Central memory CD8-positive, alpha-beta T cell (primary cell): ENCODE measurements around the gene GAL.

Experiments used
- ATAC-seq: fragments of 150-1000 bp; cut with Tn5 transposase; replicated peaks from 2 replicates; pipeline ENCODE4 v1.10.0; 2022; ENCODE audit warnings: mild to moderate bottlenecking, moderate FRiP score, moderate number of reproducible peaks; ENCODE audit not compliant: poor library complexity, severe bottlenecking; ENCODE audit errors: extremely low read depth
- DNase-seq, 2 donors: peaks; one replicate each; pipeline ENCODE4 v3.0.0; 2021; ENCODE audit warnings: low spot score in 2 of 2
- H3K27ac Mint-ChIP-seq: one replicate; pipeline ENCODE4 v1.8.0; 2022; ENCODE audit warnings: low read depth, mild to moderate bottlenecking, moderate library complexity, mixed read lengths
- H3K27me3 Mint-ChIP-seq: one replicate; pipeline ENCODE4 v1.8.0; 2022; ENCODE audit warnings: mixed read lengths
- H3K36me3 Mint-ChIP-seq: one replicate; pipeline ENCODE4 v1.8.0; 2022; ENCODE audit warnings: mild to moderate bottlenecking, moderate library complexity, mixed read lengths; ENCODE audit not compliant: insufficient read depth
- H3K4me1 Mint-ChIP-seq: one replicate; pipeline ENCODE4 v1.8.0; 2022; ENCODE audit warnings: mixed read lengths
- H3K4me3 Mint-ChIP-seq: one replicate; pipeline ENCODE4 v1.8.0; 2022; ENCODE audit warnings: mild to moderate bottlenecking, moderate library complexity, mixed read lengths
- H3K9me3 Mint-ChIP-seq: one replicate; pipeline ENCODE4 v1.8.0; 2022; ENCODE audit warnings: mixed read lengths

GAL gene

GRCh38 chr11:68689737-68690625 is 5.6 kb downstream of the GAL start:
- H3K4me1 Mint-ChIP-seq = peaks cover 17% of the 10 kb centered on the region
- peaks cover 64% of the 10 kb centered on the region for H3K27me3 Mint-ChIP-seq
- ATAC-seq (no peak), DNase-seq (no peak)
- H3K27ac Mint-ChIP-seq = no peak overlapping the region
- peaks cover 2% of the 10 kb centered on the region for H3K36me3 Mint-ChIP-seq
- no peaks in the 10 kb centered on the region for H3K9me3 Mint-ChIP-seq
- H3K4me3 Mint-ChIP-seq = peak overlapping the region; percentile 54

GRCh38 chr11:68690671-68691401 is 6.5 kb downstream of the GAL start:
- Mint-ChIP-seq H3K27me3 (peaks cover 65% of the 10 kb centered on the region), H3K36me3 (peaks cover 2% of the 10 kb centered on the region), H3K4me3 (peak overlapping the region; percentile 54), H3K9me3 (no peaks in the 10 kb centered on the region), H3K4me1 (peaks cover 17% of the 10 kb centered on the region), H3K27ac (peak overlapping the region; percentile 63)
- peak in 1 of 2 donors; percentile 11 for DNase-seq
- peak; percentile 86 for ATAC-seq

DNA sequence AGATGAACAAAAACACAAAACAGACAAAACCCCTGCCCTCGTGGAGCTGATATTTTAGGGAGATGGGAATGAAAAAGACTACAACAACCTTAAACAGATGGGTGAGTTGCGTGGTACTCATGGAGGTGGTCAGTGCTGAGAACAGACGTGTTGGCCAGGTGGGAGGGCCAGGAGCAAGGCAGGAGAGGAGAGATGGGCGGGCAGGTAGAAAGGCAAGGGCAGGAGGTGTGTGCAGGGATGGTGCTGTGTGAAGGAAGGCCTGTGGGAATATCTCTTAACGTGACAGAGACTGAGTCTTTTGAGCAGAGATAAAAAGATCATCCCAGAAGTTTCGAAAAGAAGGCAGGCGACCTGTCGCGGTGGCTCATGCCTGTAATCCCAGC is 7.0 kb downstream of the GAL start:
- ATAC-seq (no peak), DNase-seq (no peak)
- peaks cover 2% of the 10 kb centered on the region for H3K36me3 Mint-ChIP-seq
- no peak overlapping the region for H3K4me3 Mint-ChIP-seq
- no peaks in the 10 kb centered on the region for H3K9me3 Mint-ChIP-seq
- H3K4me1 Mint-ChIP-seq = peaks cover 17% of the 10 kb centered on the region
- H3K27me3 Mint-ChIP-seq = peaks cover 65% of the 10 kb centered on the region
- peak overlapping the region; percentile 63 for H3K27ac Mint-ChIP-seq

DNA sequence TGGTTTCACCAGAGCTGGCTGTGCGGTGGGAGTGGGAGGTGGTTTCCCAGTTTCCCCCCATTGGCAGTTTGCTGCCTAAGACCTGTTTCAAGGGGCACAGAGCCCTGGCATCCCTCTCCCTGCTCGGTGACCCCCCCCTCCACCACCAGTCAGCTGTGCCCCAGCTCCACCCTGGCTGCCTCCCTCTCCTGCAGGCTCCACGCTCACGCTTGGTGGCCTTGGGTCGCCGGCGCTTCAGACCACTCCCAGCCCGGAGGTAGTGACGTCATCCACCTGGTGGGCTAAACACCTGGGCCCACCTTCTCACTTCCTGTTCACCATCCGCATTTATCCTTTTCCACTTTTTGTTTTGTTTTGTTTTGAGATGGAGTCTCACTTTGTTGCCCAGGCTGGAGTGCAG is 7.8 kb downstream of the GAL start:
- Mint-ChIP-seq H3K27ac (no peak overlapping the region), H3K4me3 (no peak overlapping the region), H3K4me1 (peaks cover 17% of the 10 kb centered on the region), H3K9me3 (no peaks in the 10 kb centered on the region), H3K36me3 (peaks cover 2% of the 10 kb centered on the region), H3K27me3 (peaks cover 64% of the 10 kb centered on the region)
- ATAC-seq = no peak
- DNase-seq = no peak

DNA sequence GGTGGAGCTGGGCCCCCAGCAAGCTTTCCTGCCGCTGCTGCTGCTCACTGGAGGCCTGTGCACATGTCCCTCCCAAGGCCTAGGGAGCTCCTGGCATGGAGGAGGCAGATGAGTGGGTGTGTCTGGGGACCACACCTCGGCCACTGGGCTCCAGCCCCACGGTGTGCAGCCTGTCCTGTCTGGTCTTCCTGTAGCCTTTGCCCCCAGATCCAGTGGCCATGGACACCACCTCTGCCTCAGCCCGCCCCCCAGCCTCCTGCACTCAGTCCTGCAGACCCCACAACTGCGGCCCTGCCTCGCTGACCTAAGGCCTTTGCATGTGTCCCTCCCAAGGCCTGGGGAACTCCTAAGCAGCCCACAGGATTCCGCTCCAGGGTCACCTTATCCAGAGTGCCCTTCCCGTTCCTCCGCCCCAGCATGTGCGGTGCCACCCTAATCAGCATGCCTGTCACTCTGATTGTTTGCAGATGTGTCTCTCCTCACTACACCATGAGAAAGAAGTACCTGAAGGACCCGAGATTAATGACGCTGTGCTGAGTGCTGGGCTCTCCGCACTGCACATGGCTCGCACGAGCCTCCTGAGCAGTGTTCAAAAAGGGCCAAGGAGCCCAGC is 8.6 kb downstream of the GAL start:
- H3K36me3 Mint-ChIP-seq = peaks cover 2% of the 10 kb centered on the region
- H3K9me3 Mint-ChIP-seq = no peaks in the 10 kb centered on the region
- DNase-seq = no peak
- no peak for ATAC-seq
- peaks cover 64% of the 10 kb centered on the region for H3K27me3 Mint-ChIP-seq
- H3K4me3 Mint-ChIP-seq = no peak overlapping the region
- peaks cover 17% of the 10 kb centered on the region for H3K4me1 Mint-ChIP-seq
- no peak overlapping the region for H3K27ac Mint-ChIP-seq

- no peaks in the 10 kb centered on the region for H3K9me3 Mint-ChIP-seq
- H3K4me1 Mint-ChIP-seq = peaks cover 17% of the 10 kb centered on the region
- peaks cover 2% of the 10 kb centered on the region for H3K36me3 Mint-ChIP-seq
- no peak for DNase-seq
- peaks cover 59% of the 10 kb centered on the region for H3K27me3 Mint-ChIP-seq
- no peak overlapping the region for H3K4me3 Mint-ChIP-seq
- ATAC-seq = no peak
- no peak overlapping the region for H3K27ac Mint-ChIP-seq
These were observed 9.1 kb downstream of the GAL start for GRCh38 chr11:68693484-68693882.

DNA sequence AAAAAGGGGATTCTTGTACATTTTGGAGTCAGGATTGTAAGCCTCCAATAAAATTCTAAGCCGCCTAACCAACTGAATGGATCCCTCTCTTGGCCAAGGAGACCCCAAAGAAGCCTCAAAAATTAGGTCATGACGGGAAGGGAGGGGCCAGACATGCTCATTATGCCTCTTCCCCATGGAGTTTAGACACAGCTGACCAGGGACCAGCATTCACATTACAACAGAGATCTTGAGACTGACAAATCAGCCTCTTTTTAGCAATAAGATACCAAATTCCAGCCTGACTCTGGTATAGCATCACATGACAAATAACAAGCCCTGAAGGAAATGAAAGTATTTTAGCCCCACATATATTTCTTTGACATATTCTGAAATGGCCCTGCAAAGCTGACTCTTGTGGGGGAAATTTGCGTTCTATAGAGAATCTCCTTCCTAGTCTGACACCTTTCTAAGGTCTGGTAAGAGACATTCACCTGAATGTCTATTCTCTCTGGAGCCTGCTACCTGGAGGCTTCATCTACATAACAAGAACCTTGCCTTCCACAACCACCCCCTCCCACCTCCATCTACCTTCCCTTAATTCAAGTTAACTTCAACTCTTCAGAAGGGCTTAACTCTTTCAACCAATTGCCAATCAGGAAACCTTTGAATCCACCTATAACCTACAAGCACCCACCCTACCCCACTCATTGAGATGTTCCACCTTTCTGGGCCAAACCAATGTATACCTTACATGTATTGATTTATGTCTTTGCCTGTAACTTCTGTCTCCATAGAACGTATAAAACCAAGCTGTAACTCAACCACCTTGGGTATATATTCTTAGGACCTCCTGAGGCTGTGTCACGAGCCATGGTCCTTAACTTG is 10.3 kb downstream of the GAL start:
- no peaks in the 10 kb centered on the region for H3K9me3 Mint-ChIP-seq
- peaks cover 64% of the 10 kb centered on the region for H3K27me3 Mint-ChIP-seq
- H3K27ac Mint-ChIP-seq = no peak overlapping the region
- peaks cover 17% of the 10 kb centered on the region for H3K4me1 Mint-ChIP-seq
- DNase-seq (no peak), ATAC-seq (no peak)
- H3K4me3 Mint-ChIP-seq = no peak overlapping the region
- peaks cover 2% of the 10 kb centered on the region for H3K36me3 Mint-ChIP-seq

DNA sequence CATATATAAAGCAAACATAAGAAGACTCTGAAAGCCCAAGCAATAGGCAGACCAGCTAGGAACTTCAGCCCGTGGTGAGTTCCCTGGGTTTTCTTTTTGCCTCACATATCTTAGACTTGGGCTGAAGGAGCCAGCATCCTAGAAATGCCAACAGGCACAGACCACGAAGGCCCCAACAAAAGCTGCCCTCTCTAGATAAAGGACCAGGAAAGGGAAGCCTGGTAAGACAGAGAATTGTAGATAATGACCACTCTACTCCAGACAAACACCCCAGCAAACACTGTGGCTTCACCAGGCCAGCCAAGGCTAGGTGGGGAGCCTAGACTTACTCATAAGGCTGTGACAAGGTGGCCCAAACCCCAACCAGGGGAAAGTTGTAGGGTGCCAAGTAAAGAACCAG is 11.2 kb downstream of the GAL start:
- no peak for ATAC-seq
- H3K4me1 Mint-ChIP-seq = peaks cover 11% of the 10 kb centered on the region

GRCh38 chr11:68698993-68699392 is 14.6 kb downstream of the GAL start:
- no peak for DNase-seq
- peaks cover 85% of the 10 kb centered on the region for H3K27me3 Mint-ChIP-seq
- no peaks in the 10 kb centered on the region for H3K36me3 Mint-ChIP-seq
- H3K27ac Mint-ChIP-seq = no peak overlapping the region
- no peaks in the 10 kb centered on the region for H3K4me1 Mint-ChIP-seq
- H3K4me3 Mint-ChIP-seq = no peak overlapping the region
- ATAC-seq = no peak
- H3K9me3 Mint-ChIP-seq = no peaks in the 10 kb centered on the region

More for the DNA sequence above, 11.2 kb downstream of the GAL start:
- Mint-ChIP-seq H3K27me3 (peaks cover 73% of the 10 kb centered on the region), H3K27ac (no peak overlapping the region), H3K36me3 (peaks cover 2% of the 10 kb centered on the region), H3K9me3 (no peaks in the 10 kb centered on the region), H3K4me3 (no peak overlapping the region)
- no peak for DNase-seq

DNA sequence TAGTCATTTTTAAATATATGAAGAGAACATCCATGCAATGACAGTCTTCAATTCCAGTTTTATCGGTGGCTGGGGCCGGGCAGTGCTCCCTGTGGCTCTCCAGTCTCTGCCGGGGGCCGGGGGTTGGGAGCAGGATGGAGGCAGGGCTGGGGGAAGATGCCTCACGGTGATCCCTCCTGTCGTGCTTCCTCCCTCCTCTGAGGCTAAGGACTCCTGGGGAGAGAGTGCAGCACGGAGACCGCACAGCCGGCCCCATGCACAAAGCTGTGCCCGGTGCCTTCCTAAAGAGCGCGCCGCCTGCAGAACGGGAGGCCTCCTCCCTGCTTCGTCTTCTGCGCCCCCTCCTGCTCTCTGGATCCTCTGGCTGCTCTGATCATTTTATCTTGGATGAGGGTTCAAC is 20.5 kb downstream of the GAL start:
- Mint-ChIP-seq H3K4me1 (no peaks in the 10 kb centered on the region), H3K9me3 (no peaks in the 10 kb centered on the region), H3K36me3 (peaks cover 2% of the 10 kb centered on the region), H3K4me3 (no peak overlapping the region), H3K27me3 (peaks cover 39% of the 10 kb centered on the region), H3K27ac (no peak overlapping the region)
- ATAC-seq (no peak), DNase-seq (no peak)

DNA sequence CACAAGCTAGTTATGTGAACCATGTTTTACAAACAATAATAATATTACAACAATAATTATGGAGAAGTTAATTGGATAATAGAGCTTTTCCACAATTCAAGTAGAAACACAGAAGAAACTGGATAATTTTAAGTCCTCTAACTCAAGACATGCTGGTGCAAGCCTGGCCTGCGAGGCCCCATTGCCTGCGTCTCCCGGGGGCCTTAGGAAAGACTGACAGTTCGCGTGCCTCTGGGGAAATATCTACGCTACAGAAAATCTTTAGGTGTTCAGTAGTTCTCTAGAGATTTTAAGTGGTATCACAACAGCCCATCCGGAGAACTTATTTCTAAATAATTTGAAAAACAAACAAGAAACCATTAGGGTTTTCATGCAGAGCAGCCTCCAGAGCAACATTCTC is 23.2 kb downstream of the GAL start:
- Mint-ChIP-seq H3K9me3 (no peaks in the 10 kb centered on the region), H3K4me1 (no peaks in the 10 kb centered on the region), H3K4me3 (no peak overlapping the region), H3K36me3 (peaks cover 2% of the 10 kb centered on the region), H3K27ac (no peak overlapping the region), H3K27me3 (peaks cover 14% of the 10 kb centered on the region)
- DNase-seq = no peak
- ATAC-seq = no peak

DNA sequence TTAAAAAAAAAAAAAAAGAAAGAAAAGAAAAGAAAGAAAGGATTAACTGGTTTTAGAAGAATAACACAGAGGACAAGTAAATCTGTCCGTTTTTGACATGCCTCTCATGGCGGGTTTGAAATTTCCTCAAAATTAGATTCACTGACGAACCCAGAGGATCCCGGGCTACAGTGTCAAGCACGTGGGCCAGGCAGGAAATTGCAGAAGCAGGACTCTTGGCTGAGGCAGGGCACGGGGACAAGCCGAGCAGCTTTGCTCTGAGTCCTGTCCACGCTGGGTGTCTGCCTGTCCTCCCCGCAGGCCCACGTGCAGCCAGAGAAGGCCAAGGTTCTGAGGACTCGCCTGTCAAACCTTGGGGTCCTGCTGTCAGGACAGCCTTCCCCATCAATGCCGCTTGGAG is 24.7 kb downstream of the GAL start:
- Mint-ChIP-seq H3K4me3 (no peak overlapping the region), H3K9me3 (no peaks in the 10 kb centered on the region), H3K36me3 (peaks cover 2% of the 10 kb centered on the region), H3K27me3 (peaks cover under 1% of the 10 kb centered on the region), H3K4me1 (no peaks in the 10 kb centered on the region), H3K27ac (no peak overlapping the region)
- no peak for ATAC-seq
- DNase-seq = no peak
